Measurements from ENCODE around the gene GUCY1A2.

Gene GUCY1A2

DNA sequence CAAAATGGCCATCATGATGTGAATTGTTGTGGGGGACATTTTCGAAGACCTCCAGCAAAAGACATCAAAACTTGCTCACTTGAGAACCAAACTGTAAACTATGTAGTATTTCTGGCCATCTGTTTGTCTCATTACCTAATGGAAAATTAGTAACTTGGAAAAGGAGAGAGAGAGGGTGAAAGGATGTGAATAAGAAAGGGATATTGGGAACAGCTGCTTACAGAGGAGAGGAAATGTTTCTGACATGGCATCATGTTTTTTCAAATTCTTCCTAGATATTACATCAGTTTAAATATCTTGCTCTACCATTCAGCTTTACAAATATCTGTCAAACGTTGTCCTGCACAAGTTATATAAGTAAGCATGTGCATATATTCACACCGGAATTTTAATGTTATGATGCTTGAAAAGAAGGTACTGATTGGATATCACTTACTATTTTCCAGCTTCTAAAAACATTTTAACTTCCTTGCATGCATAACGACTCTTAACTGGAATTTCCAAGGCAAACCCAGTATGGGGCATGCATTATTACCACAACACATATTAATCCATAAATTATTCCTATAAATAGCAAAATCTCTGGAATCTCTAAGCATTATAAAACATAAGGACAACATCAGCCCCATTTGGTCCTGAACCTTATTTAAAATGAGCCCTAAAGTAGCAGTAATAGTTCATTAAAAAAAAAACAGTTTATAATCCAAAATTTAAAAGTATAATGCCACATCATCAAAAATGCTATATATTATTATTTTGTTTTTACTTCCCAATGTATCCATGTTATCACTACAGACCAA, 20.0 kb downstream of the GUCY1A2 start:
- no peak for DNase-seq

DNA sequence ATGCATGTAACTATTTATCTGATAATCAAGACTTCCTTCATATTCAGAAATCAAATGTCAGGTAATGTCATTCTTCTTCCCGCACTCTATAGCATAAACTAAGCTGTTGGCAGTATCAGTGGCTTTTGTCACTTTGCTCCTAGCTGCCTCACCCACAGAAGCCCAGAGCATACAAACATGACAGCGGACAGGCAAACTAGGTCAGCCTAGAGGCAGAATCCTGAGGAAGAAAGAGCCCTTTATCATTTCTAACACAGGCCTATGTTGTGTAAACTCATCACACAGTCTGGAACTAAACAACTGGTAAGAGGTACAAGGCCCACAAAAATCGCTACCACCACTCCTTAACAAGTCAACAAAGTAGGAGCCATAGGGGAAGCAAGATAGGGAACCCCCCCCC, 21.0 kb downstream of the GUCY1A2 start:
- DNase-seq = no peak

DNA sequence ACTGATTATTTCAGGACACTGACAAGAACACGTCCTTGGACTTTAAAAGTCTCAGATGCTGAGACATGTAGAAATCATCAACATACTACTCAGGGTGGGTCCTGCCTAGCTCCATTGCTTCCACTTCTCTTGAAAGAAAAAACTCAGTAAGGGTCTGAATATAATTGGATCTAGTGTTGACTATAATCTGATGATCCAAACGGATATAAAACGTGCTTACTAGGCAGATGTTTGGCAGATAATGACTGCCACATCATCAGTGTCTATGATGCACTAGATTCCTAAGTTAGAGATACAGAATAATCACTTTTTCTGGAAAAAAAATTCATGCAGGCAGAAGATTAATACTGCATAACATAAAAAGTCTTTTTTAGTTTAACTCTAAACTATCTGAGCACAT, 21.6 kb downstream of the GUCY1A2 start:
- DNase-seq = no peak

DNA sequence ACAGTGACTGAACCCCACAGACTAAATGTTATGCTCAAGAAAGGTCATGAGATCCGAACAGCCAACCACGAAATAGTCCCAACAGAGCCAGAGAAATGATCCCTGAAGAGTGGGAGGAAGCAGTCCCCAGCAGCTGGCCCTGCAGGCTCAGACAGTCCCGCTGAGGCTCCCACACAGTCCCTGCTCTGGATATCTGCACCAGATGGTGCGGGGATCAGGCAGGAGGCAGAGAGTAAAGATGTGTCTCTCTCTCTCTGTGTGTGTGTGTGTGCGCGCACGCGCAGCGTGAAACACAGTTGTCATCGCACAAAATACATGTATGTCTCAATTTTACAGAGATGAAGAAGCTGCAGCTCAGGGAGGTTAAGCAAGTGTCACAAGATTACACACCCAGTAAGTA, 27.9 kb downstream of the GUCY1A2 start:
- peak; percentile 58 for DNase-seq

DNA sequence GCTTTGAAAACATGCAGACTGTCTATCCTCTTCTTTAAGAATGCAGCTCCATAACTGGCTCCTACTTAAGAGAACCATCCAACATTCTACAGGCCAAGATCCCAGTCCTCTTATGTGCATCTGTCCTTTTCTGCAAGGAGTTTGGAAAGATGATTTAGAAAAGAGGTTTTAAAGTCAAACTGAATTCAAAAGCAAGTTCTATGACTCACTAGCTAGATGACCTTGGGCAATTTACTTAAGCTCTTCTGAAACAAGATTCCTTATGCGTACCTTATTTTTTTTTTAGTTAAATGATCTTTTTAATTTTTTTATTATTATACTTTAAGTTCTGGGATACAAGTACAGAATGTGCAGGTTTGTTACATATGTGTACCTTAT, 29.2 kb downstream of the GUCY1A2 start:
- no peak for DNase-seq

DNA sequence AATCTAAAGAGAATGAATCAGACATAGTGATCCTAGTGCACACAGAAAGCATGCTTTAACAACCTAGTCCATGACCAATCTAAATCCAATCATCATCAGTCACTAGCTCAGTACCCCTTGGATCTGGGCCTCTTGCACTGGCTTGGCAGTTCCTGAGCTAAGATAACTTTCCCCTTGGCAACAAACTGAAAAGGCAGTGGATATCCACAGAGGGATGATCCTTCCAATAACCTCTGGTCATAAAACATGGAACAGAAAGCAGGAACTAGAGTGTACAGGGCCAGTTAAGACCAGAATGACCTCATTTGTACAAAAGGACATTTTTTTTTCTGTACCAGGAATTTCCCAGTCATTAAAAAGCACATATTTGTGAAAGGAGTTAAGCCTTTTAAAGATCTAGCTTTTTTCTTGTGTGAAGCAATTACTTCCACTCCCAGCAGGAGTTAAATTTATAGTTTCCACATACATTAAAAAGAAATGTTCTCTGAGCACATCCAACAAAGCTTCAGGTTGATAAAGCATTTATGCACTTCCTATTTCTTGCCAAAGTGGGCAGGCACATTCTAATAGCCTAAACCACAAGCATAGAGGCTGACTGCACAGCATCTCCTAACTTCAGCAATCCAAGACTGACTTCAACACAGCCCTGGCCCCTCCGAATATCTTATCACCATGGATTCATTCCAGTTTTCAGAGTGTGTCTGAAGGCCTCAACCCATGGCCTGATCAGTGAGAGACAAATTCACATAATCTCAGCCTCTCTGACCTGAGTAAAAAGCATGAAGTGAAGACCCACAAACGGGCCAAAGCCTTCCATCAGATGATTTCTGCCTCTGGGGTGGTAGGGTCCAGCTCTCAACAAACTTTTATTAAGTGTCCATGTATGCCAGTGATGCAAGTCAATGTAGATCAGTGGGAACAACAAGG, 29.9 kb downstream of the GUCY1A2 start:
- DNase-seq = peak; percentile 64

DNA sequence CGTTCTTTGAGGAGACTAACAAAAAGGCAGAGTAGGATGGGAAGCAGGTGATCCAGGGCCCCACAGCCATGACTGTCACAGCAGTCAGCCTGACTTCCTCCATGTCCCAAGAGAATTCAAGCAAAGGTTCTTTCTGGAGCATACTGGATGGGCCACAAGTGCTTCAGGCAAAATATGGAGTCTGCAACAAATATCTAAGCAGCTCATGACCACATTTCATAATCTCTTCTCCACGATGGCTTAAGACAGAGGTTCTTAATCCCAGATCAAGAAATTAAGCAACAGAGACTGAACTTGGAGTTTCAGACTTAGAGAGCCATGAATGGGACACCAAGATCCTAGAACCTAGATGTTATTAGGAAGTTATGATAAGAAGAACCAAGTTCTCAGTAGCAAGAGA, 31.6 kb downstream of the GUCY1A2 start:
- no peak for DNase-seq

DNA sequence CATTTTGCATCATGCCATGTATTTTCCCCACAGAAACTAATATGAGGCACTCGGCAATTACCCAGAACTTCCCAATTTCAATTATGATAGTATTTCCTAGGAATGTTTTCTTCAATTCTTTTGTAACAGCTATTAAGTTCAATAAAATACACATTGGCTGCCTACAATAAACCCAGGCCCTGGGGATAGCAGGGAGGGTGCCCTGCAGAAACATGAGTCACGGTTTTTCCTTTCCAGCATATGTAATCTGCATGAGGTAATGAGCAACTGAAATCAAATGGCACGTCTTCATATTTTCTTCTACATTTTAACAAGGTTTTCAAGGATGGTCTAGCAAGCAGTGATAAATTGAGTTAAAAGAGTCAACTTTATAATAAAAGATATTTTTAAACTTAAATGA, 32.0 kb downstream of the GUCY1A2 start:
- DNase-seq = no peak

DNA sequence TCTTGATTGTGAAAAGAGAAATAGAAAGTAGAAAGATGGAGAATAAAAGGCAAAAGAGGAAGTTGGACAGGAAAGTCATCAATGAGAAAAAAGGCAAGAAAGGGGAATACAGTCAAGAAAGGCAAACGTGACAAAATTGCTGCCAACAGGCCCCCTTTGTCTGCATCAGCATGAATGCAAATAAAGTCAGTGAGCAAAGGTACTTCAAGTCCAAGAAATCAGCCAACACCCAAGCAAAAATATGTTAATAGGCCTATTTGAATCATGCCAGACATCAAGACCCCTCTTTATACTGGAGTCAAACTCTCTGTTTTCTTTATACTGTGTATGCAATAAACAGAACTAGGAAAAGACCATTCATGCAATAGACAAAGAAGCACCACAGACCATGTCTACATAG, 34.3 kb downstream of the GUCY1A2 start:
- no peak for DNase-seq

DNA sequence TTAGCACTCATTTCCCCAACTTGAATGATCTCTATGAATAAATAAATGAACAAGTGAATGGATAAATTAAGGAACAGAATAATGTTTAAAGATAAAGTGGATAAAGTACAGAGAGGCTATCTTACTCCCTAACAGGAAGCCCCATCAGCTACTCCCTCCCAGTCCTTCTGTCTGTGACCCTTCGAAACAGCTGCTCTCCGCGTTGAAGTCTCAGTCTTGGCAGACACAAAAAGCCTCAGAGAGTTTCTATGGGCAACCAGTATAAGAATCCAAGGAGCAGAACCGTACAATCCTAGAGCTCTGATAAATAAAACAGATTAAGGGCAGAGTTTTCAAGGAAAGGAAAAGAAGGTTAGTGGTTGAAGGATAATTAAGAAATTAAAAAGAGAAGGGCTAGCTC, 35.0 kb downstream of the GUCY1A2 start:
- peak; percentile 26 for DNase-seq

DNA sequence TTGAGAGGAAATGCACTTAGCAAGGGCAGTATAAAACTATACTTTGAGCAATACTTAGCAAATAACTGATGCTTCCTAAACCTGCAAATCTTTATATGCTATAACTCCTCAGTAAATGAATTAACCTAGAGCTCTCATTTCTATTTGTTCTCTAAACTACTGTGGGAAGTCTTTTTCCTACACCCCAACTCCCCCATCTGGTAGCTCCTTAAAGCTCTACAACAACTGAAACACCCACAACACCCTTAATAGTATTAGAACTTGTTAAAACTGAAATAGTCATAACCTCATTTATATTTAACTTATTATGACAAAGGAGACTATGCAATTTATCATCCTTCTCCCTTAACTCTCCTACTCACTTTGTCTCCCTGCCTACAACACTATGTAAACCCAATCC, 43.4 kb downstream of the GUCY1A2 start:
- DNase-seq = no peak

DNA sequence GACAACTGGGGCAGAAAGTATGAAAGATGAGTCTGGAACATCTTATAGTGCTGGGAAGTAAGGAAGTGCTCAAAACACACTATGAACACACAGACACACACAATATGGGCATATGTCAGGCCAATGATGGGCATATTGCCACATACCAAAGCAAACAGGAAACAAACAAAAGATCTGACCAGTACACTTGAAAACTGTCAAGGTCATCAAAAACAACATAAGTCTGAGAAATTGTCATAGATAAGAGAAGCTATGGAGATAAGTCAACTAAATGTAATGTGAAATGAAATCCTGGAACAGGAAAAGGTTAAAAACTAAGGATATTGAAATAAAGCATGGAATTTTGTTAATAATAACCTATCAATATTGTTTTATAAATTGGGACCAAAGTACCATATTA, 46.4 kb downstream of the GUCY1A2 start:
- DNase-seq = no peak

DNA sequence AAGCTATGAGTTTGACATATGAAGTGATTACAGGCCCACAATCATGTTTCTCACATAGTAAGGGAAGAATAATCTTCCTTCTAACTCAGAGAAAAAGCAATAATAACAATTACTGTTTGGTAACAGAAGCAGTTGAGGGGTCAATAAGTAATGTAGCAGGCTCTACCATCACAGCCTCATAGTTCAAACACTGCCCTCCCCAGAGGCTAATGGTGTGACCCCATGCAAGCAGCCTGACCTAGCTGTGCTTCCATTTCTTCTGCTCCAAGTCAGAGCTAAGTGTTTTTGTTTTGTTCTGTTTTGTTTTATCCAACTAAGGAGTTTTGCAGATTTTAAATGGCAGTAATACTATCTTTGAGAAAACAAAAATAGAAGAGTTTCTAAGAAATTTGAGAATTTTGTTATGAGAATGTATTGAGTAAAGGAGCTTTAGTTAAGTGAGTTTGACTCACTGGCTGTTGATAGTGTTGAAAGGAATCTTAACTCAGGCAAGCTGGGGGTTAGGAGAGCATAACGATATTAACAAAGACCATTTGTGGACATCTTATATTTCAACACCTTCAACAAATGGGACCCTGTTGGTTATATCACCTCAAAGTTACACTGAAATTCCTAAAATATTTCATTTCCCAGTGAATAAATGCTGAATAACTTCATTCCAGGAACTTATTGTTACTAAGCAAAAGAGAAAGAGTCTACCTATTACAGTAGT, 48.5 kb downstream of the GUCY1A2 start:
- DNase-seq = no peak

DNA sequence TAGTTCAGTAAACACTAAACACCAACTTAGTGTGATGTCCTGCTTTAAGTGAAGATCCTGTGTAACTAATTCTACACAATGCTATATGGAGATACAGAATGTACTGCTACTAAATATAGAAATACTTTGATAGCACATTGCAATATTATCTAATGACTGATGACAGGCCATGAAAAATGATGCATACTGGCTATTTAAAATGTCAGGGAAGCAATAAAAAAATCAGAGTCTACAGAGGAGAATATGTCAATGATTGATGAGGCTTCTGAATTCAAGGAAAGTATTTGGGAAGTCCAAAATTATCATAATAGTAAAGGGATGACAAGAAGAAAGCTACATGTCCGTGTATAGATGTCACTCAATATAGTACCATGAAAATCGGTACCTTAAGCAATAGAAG, 55.3 kb downstream of the GUCY1A2 start:
- no peak for DNase-seq

DNA sequence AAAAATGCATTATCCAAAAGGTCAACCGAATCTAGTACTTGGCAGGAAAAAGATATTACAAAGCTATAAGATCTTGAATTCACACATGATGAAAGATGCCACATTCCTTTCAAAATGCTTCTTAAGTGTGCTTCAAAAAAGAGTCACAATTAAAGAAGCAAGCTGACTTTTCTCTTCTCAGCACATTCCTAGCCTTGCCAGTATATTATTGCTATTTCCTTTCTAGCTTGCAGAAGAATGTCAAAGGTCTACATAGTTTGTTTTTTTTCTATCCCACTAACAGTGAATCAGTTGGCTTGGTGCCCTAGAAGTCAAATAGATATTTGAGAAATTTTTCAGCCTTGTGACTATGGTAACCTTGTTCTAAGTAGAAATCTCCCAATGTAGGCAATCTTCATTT, 56.8 kb downstream of the GUCY1A2 start:
- DNase-seq = no peak

DNA sequence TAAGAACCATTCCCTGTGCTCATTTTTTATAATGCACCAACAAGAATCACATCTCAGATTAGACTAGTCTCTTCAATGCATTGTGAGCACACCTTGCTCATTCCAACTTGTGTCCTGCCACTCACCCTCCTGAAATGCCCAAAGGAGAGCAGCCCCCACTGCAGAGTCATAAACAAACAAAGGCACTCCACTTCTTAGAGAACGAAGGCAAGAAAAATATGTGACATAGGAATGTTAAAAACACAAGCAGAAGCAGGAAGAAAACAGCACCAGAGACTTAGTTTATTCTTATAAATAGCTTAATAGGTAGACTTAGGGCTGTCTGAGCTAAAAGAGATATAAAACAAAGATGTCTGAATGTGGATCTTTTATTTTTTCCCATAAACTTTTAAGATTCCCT, 57.2 kb downstream of the GUCY1A2 start:
- no peak for DNase-seq

DNA sequence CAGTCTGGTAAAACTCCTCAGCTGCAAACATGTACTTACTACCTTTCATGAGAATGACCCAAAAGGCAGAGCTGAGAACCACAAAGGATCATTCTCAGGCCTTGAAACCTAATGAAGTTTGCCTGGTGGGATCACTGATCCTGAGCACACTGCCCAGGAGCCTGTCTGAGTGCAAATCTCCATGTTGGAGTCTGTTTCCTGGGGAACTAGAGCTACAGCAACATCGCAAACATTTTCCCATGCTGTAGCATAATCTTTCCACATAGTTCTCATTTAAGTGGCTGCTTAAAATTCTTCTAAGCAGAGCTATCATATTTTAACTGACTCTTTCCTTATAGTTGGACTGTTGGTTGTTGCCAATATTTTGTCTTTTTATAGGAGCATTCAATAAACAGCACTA, 58.5 kb downstream of the GUCY1A2 start:
- DNase-seq = peak; percentile 15

DNA sequence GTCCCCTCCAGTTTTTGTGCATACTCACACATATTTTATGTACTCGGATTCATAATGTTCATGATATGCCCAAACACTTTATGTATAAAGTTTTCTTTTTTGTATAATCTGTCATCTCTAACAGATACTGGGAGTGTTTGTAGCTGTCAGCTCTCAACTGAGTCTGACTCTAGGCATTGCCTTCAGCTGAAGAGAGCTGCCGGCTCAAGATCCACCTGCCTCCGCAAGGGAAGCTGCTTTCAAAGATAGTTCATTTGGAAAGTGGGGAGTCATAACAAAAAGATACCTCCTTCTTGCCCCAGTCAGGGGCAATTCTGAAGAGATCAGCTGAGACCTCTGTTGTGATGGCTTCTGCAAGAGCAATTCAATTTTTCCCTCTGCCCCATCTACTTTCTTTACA, 58.9 kb downstream of the GUCY1A2 start:
- DNase-seq = no peak

DNA sequence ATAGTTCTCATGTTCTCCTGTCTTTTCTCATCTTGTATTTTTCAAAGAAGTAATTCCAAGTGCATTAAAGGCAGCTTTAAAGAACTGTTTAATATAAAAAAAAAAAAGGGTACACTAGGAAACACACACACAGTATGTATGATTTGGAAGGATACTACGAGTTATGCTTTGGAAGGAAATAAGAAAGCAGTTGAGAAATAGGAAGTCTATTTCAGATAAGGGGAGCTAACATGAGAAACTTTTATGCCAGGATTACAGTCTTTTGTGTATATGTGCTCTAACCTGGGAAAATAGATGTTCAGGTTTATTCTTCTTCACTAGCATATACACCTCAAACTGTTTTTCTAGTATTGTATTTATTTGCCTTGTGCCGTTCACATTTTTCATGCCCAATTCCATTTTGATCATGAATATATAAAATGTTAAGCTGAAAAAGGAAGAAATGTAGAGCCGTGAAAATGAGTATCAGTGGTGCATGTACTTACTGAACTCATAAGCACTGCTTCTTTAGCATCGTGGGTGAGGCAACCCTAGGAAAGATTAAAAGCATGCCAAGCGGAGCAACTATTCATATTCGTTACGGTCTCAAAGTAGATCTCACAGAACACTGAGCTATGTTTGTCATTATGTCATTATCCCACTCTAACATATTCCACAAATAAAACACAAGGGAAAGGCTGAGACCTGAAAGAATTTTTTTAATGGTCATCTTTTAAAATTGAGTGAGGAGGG, 59.6 kb downstream of the GUCY1A2 start:
- DNase-seq = no peak

DNA sequence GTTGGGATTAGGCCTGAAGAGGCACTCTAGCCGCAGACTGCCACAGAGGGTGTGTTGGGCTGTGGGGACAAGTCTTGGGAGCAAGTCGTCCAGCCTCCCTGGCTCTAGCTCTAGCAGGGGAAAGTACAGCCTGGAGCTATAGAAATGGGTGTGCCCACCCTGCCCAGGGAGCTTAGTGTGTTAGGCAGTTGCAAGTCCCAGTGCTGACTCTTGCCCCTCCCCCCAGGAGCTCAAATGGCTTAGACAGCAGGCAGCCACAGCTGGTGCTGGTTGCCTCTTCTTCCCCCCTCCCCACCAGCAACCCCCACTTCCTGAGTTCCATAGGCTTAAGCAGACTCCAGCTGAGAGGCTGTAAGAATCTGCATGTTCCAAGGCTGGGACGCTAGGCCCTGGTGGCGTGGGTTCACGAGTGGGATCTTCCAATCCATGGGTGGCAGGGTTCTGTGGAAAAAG, 61.2 kb downstream of the GUCY1A2 start:
- DNase-seq = peak; percentile 27

DNA sequence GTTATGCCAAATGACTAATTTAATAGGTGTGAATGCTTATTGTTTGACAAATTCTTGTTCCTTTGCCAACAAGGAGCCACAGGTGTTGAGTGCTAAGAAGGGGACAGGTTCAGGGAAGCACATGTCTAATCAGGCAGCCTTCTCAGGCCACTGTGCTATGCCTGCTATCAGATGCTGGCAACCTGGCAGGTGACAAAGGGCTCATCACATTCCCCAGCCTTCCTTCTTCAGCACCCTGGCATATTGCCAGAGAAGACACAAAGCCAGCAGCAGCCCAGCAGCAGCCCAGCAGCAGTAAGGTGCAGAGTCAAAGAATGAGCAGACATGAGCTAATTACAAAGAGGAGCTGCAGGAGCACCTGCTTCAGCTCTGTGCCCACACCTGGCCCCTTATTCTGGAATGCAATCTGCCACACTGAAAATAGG, 68.2 kb downstream of the GUCY1A2 start:
- no peak for DNase-seq

DNA sequence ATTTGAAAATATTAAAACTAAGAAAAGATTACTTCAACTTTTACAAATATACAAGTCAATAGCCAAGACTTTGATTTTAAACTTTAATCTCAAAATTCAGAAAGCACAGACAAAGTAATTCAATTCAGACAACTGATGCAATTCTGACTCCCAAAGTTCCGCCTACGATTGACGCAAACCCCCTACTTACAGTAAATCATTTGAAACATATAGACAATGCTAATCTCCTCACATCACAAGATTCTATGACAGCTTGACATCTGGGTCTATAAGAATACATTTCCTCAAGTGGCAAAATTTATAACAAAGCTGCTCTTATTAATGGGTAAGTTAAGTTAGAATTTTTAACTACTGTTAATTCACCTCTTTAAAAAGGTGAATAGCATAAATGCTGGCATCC, 75.2 kb downstream of the GUCY1A2 start:
- no peak for DNase-seq

DNA sequence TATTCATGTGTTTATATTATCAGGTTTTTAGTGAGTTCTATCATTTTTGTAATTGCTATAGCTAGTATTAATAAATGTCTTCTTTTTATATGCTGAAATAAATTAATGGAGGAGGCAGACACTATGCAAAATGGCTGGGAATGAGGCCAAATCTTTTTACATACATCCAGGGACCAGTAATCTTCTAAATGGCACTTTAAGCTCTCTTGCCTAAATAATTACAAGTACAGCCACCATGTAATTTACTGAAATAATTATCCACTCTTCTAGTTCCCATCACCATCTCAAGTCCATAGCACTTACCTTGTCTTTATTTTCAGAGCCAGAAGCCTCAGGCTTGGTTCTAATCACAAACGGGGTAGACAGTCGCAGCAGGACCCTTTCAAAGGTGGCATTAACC, 79.1 kb downstream of the GUCY1A2 start:
- DNase-seq = no peak
